Suppressor macrophage (primary cell): ENCODE measurements around the gene PRPF8.

ENCODE experiments used
- DNase-seq, 4 experiments: peaks; one replicate each; pipeline ENCODE4 v3.0.0-alpha.2; 2020 to 2022
- total RNA-seq, 17 experiments: gene quantifications; one replicate each; lab custom pipeline; 2026; ENCODE audit warnings: mixed read lengths in 6 of 17, inconsistent platforms in 3 of 17; lab: John Stamatoyannopoulos, UW

PRPF8 gene
- 119 to 545 (median 279) reads per million in 17 experiments for total RNA-seq

GRCh38 chr17:1684378-1685189, at the start of gene PRPF8:
PRPF8 (minus strand) TSS chr17:1684867; CDS start chr17:1684571, 296 bp downstream.
- DNase-seq: peak; percentile 98 to 99 (median 99)

DNA sequence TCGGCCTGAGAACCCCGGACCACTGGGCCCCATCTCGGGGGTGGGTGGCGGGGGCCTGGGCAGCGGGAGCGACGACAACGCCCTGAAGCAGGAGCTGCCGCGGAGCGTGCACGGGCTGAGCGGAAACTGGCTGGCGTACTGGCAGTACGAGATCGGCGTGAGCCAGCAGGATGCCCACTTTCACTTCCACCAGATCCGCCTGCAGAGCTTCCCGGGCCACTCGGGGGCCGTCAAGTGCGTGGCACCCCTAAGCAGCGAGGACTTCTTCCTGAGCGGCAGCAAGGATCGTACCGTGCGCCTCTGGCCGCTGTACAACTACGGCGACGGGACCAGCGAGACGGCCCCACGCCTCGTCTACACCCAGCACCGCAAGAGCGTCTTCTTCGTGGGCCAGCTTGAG, 49.1 kb upstream of the PRPF8 start:
- no peak for DNase-seq

DNA sequence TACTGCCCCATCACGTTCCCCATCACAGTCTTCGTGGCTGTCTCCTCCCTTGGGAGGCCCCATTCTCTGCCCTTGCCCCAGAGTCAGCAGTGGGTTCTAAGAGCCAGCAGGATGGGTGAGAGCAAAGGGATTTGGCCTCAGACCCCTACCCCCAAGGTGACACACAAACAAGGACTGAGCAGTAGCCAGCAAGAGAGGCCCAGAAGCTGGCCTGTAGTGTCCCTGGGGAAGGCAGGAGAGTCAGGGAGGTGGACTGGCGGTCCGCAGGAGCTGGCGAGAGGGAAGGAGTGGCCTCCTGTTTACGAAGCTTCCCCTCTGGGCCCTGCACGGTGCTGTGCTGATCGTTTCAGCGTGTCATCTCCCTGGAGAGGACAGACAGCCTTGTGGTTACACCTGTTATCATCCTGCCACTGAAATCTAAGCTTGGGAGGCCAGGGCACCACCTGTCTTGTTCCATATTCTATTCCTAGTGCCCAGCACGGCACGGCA, 48.2 kb upstream of the PRPF8 start:
- no peak for DNase-seq

DNA sequence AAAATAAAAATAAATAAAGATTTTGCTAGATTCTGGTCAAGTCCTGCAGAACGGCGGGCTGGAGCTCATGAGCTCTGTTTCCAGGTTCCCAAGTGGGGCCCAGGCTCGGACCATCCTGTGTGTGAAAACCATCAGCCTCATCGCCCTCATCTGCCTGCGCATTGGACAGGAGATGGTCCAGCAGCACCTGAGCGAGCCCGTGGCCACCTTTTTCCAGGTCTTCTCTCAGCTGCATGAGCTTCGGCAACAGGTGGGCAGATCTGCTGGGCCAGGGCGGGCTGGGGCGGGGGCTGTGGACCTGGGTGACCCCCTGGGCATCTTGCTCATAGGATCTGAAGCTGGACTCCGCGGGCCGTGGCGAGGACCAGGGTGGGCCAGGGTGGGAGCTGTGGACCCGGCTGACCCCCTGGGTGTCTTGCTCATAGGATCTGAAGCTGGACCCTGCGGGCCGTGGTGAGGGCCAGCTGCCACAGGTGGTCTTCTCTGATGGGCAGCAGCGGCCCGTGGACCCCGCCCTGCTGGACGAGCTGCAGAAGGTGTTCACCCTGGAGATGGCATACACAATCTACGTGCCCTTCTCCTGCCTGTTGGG, 47.7 kb upstream of the PRPF8 start:
- no peak for DNase-seq

DNA sequence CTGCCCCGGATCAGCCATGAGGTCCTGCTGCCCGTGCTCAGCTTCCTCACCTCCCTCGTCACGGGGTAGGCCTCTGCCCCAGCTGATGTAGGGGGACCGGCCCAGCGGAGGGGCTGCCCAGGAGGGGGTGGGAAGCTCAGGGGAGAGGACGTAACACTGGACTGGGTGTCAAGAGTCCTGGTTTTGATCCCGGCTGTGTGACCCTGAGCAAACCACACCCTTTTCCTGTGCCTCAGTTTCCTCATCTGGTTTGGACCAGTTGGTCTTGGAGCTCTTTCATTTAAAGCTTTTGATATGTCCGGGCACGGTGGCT, 46.5 kb upstream of the PRPF8 start:
- no peak for DNase-seq

DNA sequence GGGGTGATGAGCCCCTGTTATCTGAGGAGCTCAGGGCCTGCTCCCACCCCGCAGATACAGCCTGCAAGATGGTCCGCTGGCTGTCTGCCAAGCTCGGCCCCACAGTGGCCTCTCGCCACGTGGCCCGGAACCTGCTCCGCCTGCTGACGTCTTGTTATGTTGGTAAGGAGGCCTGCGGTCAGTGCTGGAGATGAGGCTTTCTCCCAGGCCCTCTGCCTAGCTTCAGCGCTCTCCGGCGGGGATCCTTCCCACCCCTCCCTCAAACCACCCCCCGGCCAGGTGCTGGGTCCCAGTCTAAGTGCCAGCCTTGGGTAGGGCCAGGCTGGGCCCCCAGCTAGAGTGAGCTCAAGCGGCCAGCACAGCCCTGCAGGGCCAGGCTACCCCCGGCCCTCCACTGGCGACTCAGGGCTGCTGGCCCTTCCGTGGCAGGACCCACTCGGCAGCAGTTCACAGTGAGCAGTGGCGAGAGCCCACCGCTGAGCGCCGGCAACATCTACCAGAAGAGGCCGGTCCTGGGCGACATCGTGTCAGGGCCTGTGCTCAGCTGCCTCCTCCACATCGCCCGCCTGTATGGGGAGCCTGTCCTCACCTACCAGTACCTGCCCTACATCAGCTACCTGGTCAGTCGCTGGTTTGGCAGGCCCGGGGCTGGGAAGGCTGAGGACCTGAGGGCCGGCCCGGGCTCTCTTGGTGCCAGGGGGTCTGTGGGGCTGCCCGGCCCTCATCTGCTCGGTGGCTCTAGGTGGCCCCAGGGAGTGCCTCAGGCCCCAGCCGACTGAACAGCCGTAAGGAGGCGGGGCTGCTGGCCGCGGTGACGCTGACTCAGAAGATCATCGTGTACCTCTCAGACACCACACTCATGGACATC, 45.9 kb upstream of the PRPF8 start:
- DNase-seq: no peak

DNA sequence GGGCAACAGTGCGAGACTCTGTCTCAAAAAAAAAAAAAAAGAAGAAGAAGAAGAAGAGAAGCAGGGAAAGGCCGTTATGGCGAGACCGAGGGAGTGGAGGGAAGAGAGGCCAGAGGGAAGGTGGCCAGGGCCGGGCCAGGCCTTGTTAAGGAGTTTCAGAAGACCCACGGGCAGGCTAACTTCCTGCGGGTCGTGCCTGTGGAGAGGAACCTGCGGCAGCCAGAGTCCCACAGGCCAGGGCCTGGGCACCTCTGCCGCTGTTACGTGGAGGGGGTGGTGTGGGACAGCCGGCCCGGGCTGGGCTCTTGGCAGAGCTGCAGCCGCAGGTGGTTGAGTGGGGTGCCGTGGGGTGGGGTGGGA, 45.3 kb upstream of the PRPF8 start:
- DNase-seq: peak in 1 of 4 experiments; percentile 56

GRCh38 chr17:1727876-1728630, 43.4 kb upstream of the PRPF8 start:
- no peak for DNase-seq

GRCh38 chr17:1727258-1727789, 42.7 kb upstream of the PRPF8 start:
- DNase-seq: no peak

GRCh38 chr17:1726626-1727257, 42.1 kb upstream of the PRPF8 start:
- no peak for DNase-seq

- no peak for DNase-seq
These were observed 41.2 kb upstream of the PRPF8 start for GRCh38 chr17:1725642-1726511.

- peak; percentile 71 to 88 (median 78) for DNase-seq
These were observed 40.4 kb upstream of the PRPF8 start for GRCh38 chr17:1724869-1725641.

- peak; percentile 86 to 97 (median 94) for DNase-seq
These were observed 39.7 kb upstream of the PRPF8 start, which contains the start of gene WDR81 for GRCh38 chr17:1724351-1724868. WDR81 (plus strand) TSS chr17:1724704; CDS start chr17:1724960, 256 bp downstream.

GRCh38 chr17:1722022-1722421, 37.4 kb upstream of the PRPF8 start:
- peak; percentile 15 to 75 (median 64) for DNase-seq

- peak; percentile 62 to 82 (median 70) for DNase-seq
These were observed 36.3 kb upstream of the PRPF8 start for GRCh38 chr17:1720856-1721386.

GRCh38 chr17:1718362-1719165, 33.9 kb upstream of the PRPF8 start:
- DNase-seq: peak in 2 of 4 experiments; percentile 38 to 41

GRCh38 chr17:1716912-1717695, 32.4 kb upstream of the PRPF8 start:
- DNase-seq: peak; percentile 96 to 99 (median 98)
